Naive B cell (primary cell): ENCODE results near the gene SMC1B. TPM values are rescaled to one million over a fixed set of nuclear protein-coding genes. Genes with fewer than 3 reads are reported as not detected.
A peak's percentile ranks its signal among the peaks of the same experiment; 100 is the strongest.

Source experiments
- ATAC-seq, 2 donors: fragments of 150-1000 bp; cut with Tn5 transposase; 2 replicates each; pipeline ENCODE4 v1.10.0; 2021; ENCODE audit warnings: low read depth in 2 of 2, mild to moderate bottlenecking in 2 of 2, moderate library complexity in 2 of 2
- DNase-seq: peaks from one replicate; pipeline ENCODE4 v3.0.0; 2022
- H3K27ac Mint-ChIP-seq, 6 donors: one replicate each; pipeline ENCODE4 v1.8.0; 2020 to 2022; ENCODE audit warnings: mild to moderate bottlenecking in 6 of 6, mixed read lengths in 6 of 6, moderate library complexity in 5 of 6, inconsistent platforms in 2 of 6
- H3K27me3 Mint-ChIP-seq, 3 donors: one replicate each; pipeline ENCODE4 v1.8.0; 2021 to 2022; ENCODE audit warnings: mixed read lengths in 3 of 3, mild to moderate bottlenecking in 1 of 3
- H3K36me3 Mint-ChIP-seq, 2 donors: one replicate each; pipeline ENCODE4 v1.8.0; 2020 to 2022; ENCODE audit warnings: mixed read lengths in 2 of 2, inconsistent platforms in 1 of 2, mild to moderate bottlenecking in 1 of 2
- H3K4me1 Mint-ChIP-seq, 3 donors: one replicate each; pipeline ENCODE4 v1.8.0; 2020 to 2022; ENCODE audit warnings: mixed read lengths in 3 of 3, inconsistent platforms in 1 of 3, mild to moderate bottlenecking in 1 of 3, moderate library complexity in 1 of 3
- H3K4me3 Mint-ChIP-seq, 8 donors: one replicate each; pipeline ENCODE4 v1.8.0; 2020 to 2022; ENCODE audit warnings: mild to moderate bottlenecking in 8 of 8, mixed read lengths in 8 of 8, moderate library complexity in 8 of 8, inconsistent platforms in 2 of 8
- H3K9me3 Mint-ChIP-seq, 7 donors: one replicate each; pipeline ENCODE4 v1.8.0; 2020 to 2022; ENCODE audit warnings: mixed read lengths in 7 of 7, mild to moderate bottlenecking in 5 of 7, inconsistent platforms in 2 of 7, moderate library complexity in 1 of 7
- polyA plus RNA-seq, 6 donors: library from polyadenylated mRNA; unstranded; fragments of 300-500 nt; fragmentation: Illumina TruSeq; gene quantifications; one replicate each; pipeline ENCODE4 v1.2.3, GENCODE V29; 2021; ENCODE audit warnings: low read depth in 6 of 6

The SMC1B gene
- polyA plus RNA-seq, 6 donors from 2014 or later: not detected

- DNase-seq (no peak), ATAC-seq (no peak)
- H3K27me3 Mint-ChIP-seq: no peaks in the 10 kb centered on the region
- peaks cover 13 to 22% of the 10 kb centered on the region in 2 donors for H3K36me3 Mint-ChIP-seq
- H3K4me1 Mint-ChIP-seq: no peaks in the 10 kb centered on the region
- no peak overlapping the region for H3K4me3 Mint-ChIP-seq
- peak overlapping the region in 2 of 6 donors; percentile 2 to 4 for H3K27ac Mint-ChIP-seq
- H3K9me3 Mint-ChIP-seq: no peaks in the 10 kb centered on the region
These were observed 69.1 kb downstream of the SMC1B start for GRCh38 chr22:45344334-45344733.

- no peaks in the 10 kb centered on the region for H3K27me3 Mint-ChIP-seq
- no peak overlapping the region for H3K4me3 Mint-ChIP-seq
- H3K27ac Mint-ChIP-seq: peak overlapping the region in 2 of 6 donors; percentile 30 to 36
- no peaks in the 10 kb centered on the region for H3K9me3 Mint-ChIP-seq
- no peak for DNase-seq
- no peak for ATAC-seq
- H3K36me3 Mint-ChIP-seq: peaks cover 13 to 22% of the 10 kb centered on the region in 2 donors
- H3K4me1 Mint-ChIP-seq: no peaks in the 10 kb centered on the region
These were observed 70.3 kb downstream of the SMC1B start for GRCh38 chr22:45343143-45343542.

- H3K4me3 Mint-ChIP-seq: no peak overlapping the region
- ATAC-seq (no peak), DNase-seq (no peak)
- H3K27ac Mint-ChIP-seq: peak overlapping the region in 3 of 6 donors; percentile 65 to 80 (median 78)
- no peaks in the 10 kb centered on the region for H3K27me3 Mint-ChIP-seq
- peaks cover 13 to 18% of the 10 kb centered on the region in 2 donors for H3K36me3 Mint-ChIP-seq
- H3K4me1 Mint-ChIP-seq: no peaks in the 10 kb centered on the region
- no peaks in the 10 kb centered on the region for H3K9me3 Mint-ChIP-seq
These were observed 71.9 kb downstream of the SMC1B start for GRCh38 chr22:45341498-45341897.

DNA sequence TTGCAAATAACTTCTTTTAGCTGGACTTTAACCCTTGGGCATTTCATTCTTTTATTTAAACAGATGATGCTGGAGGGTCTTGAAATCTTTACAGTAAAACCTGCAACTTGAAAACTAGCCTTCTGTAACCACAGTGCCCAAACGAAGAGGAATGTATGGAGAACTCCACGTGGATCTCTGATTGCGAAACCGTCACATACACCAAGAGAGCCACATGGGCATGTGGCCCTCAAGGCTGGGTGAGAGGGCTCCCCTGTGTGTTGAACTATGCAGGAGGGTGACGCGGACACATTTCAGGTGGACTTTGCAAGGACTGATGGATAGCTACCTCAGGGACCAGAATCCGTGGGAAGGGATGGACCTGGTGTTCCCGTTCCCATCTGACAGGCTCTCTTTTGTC lies 73.1 kb downstream of the SMC1B start:
- peaks cover 13% of the 10 kb centered on the region in 2 donors for H3K36me3 Mint-ChIP-seq
- no peaks in the 10 kb centered on the region for H3K27me3 Mint-ChIP-seq
- no peak for ATAC-seq
- H3K4me3 Mint-ChIP-seq: no peak overlapping the region
- no peak for DNase-seq
- H3K4me1 Mint-ChIP-seq: no peaks in the 10 kb centered on the region
- no peaks in the 10 kb centered on the region for H3K9me3 Mint-ChIP-seq
- H3K27ac Mint-ChIP-seq: no peak overlapping the region

GRCh38 chr22:45338795-45339194 lies 74.6 kb downstream of the SMC1B start:
- Mint-ChIP-seq H3K27ac (no peak overlapping the region), H3K4me3 (no peak overlapping the region), H3K9me3 (no peaks in the 10 kb centered on the region), H3K36me3 (peaks cover 13 to 20% of the 10 kb centered on the region in 2 donors), H3K4me1 (no peaks in the 10 kb centered on the region), H3K27me3 (no peaks in the 10 kb centered on the region)
- no peak for DNase-seq
- ATAC-seq: no peak

GRCh38 chr22:45337536-45337935 lies 75.9 kb downstream of the SMC1B start:
- Mint-ChIP-seq H3K36me3 (peaks cover 13 to 20% of the 10 kb centered on the region in 2 donors), H3K4me1 (no peaks in the 10 kb centered on the region), H3K9me3 (no peaks in the 10 kb centered on the region), H3K27me3 (no peaks in the 10 kb centered on the region), H3K27ac (peak overlapping the region in 2 of 6 donors; percentile 21 to 64), H3K4me3 (no peak overlapping the region)
- no peak for ATAC-seq
- no peak for DNase-seq

DNA sequence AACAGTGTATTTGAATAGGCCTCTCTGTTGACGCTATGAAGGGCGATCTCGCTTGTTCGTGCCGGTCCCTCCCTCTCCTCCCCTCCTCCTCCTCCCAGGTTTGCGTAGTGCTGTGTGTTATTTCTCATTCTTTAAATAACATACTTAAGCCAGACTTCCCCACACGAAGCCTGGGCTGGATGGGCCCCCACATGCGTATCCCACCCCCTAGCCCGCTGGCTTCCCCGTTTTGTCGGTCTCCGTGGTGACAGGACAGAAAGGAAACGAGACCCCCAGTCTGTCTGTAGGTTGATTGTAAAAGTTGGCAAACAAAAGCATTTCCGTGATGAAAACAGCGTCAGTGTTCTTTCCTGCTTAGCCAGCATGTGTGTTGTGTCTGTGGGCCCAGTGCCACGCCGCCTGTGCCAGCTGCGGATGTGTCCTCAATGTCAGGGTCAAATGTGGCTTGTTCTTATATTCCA lies 76.4 kb downstream of the SMC1B start:
- H3K27me3 Mint-ChIP-seq: no peaks in the 10 kb centered on the region
- H3K4me1 Mint-ChIP-seq: no peaks in the 10 kb centered on the region
- H3K9me3 Mint-ChIP-seq: no peaks in the 10 kb centered on the region
- peaks cover 13 to 20% of the 10 kb centered on the region in 2 donors for H3K36me3 Mint-ChIP-seq
- H3K4me3 Mint-ChIP-seq: no peak overlapping the region
- peak overlapping the region in 4 of 6 donors; percentile 21 to 86 (median 68) for H3K27ac Mint-ChIP-seq
- ATAC-seq: no peak
- no peak for DNase-seq

- no peaks in the 10 kb centered on the region for H3K9me3 Mint-ChIP-seq
- no peak overlapping the region for H3K4me3 Mint-ChIP-seq
- no peak for DNase-seq
- H3K27ac Mint-ChIP-seq: peak overlapping the region in 1 of 6 donors; percentile 9
- H3K36me3 Mint-ChIP-seq: peaks cover 13 to 20% of the 10 kb centered on the region in 2 donors
- no peaks in the 10 kb centered on the region for H3K4me1 Mint-ChIP-seq
- ATAC-seq: no peak
- H3K27me3 Mint-ChIP-seq: no peaks in the 10 kb centered on the region
These were observed 77.4 kb downstream of the SMC1B start for GRCh38 chr22:45335854-45336522.

DNA sequence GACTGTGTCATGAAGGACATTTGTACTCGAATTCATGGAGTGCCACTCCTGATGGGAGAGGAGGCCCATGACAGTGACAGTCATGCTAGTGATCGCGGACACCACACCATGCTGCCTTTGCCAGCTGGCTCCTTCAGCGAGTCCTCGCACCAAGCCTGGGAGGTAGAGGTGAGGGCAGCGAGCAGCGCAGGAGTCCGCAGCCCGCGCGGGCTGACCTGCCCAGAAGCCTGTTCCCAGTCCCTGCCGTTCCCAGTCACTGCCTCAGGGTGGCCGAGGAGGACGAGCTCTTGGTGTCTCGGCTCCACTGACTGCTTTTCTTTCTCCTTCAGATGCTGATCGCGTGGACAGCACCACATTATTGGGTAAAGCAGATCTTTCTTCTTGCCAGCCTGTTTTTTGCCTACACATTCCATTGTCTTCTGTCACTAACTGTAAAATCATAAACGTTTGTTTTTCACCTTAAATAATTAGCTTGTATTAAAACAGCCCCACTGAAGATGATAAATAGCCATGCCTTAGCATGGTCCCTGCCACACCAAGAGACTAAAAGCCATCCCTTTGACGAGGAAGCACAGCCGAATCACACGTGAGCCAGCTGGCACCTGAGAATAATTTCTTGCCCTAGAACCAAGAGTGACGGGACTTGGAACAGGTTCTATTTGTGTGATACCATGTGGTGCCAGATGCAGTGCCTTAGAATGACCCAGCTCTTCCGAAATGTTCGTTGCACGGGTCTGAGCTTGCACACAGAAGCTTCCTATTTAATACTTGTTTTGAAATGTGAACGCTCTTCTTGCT lies 78.2 kb downstream of the SMC1B start:
- H3K27ac Mint-ChIP-seq: peak overlapping the region in 1 of 6 donors; percentile 56

DNA sequence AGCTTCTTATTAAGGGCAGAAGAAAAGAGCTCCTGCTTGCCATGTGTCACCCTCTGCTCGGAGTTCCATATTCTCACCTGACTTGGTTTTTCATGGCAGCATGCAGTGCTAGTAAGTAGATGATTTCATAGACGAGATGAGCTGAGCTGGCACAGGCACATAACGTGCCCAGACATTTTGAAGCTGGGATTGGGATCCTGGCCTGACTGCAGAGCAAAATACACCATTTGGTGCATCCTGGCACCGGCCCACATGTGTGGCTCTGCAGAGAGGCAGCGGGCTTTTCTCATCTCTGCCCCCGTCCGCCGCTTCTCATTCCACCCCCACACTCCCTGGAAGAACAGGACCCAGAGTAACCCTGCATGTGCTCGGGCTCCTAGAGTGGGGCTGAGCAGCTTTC lies 78.9 kb downstream of the SMC1B start:
- peaks cover under 1 to 10% of the 10 kb centered on the region in 2 donors for H3K36me3 Mint-ChIP-seq
- no peak overlapping the region for H3K4me3 Mint-ChIP-seq
- H3K9me3 Mint-ChIP-seq: no peaks in the 10 kb centered on the region
- H3K27ac Mint-ChIP-seq: no peak overlapping the region
- H3K27me3 Mint-ChIP-seq: no peaks in the 10 kb centered on the region
- ATAC-seq (no peak), DNase-seq (no peak)
- no peaks in the 10 kb centered on the region for H3K4me1 Mint-ChIP-seq

More for the DNA sequence above, 78.2 kb downstream of the SMC1B start:
- ATAC-seq (no peak), DNase-seq (no peak)
- Mint-ChIP-seq H3K36me3 (peaks cover 8 to 16% of the 10 kb centered on the region in 2 donors), H3K4me1 (no peaks in the 10 kb centered on the region), H3K4me3 (no peak overlapping the region), H3K27me3 (no peaks in the 10 kb centered on the region), H3K9me3 (no peaks in the 10 kb centered on the region)

DNA sequence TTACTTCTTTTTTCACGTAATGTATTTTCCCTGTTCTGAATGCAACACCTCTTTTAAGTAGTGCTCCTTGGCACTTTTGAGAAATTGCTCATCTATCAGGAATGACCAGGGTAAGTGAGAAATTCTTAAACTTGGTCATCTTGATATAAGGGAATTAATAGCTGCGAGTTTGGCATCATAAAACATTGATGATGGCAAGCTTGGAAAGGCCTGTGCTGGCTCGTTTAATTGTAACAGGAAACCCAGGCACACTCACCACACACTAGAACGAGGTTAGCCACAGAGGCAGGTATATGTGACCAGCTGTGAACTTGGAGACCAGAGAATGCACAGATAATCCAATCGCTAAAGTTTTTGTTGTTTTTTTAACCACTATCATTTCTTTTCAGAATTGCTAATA lies 79.3 kb downstream of the SMC1B start:
- Mint-ChIP-seq H3K9me3 (no peaks in the 10 kb centered on the region), H3K36me3 (peaks cover 0 to 7% of the 10 kb centered on the region in 2 donors), H3K27ac (no peak overlapping the region), H3K4me1 (no peaks in the 10 kb centered on the region), H3K27me3 (no peaks in the 10 kb centered on the region), H3K4me3 (no peak overlapping the region)
- ATAC-seq (no peak), DNase-seq (no peak)

- Mint-ChIP-seq H3K9me3 (no peaks in the 10 kb centered on the region), H3K27ac (no peak overlapping the region), H3K4me1 (peaks cover 0 to 4% (median 0%) of the 10 kb centered on the region in 3 donors), H3K4me3 (no peak overlapping the region), H3K36me3 (peaks cover 6 to 11% of the 10 kb centered on the region in 2 donors), H3K27me3 (no peaks in the 10 kb centered on the region)
- no peak for ATAC-seq
- no peak for DNase-seq
These were observed 81.4 kb downstream of the SMC1B start for GRCh38 chr22:45332001-45332400.

GRCh38 chr22:45331486-45331885 lies 81.9 kb downstream of the SMC1B start:
- Mint-ChIP-seq H3K36me3 (peaks cover 7 to 11% of the 10 kb centered on the region in 2 donors), H3K4me3 (no peak overlapping the region), H3K9me3 (no peaks in the 10 kb centered on the region), H3K27ac (no peak overlapping the region), H3K4me1 (peaks cover 0 to 4% (median 0%) of the 10 kb centered on the region in 3 donors), H3K27me3 (no peaks in the 10 kb centered on the region)
- DNase-seq (no peak), ATAC-seq (no peak)

DNA sequence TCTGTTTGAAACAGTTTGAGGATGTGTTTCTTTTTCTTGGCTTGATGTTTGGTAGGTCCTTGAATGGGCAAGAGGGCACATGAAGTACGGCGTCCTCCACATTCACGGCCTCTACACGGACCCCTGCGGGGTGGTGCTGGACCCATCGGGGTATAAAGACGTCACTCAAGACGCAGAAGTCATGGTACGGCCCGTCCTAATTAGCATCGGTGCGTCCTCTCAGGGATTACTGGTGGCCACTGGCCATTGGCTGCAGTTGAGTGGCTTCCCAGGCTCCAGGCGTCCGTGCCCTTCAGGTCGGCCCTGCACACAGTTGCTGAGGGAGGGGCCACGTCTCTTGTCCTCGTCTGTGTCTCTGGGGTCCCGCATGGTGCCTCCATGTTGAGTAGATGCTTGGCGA lies 82.9 kb downstream of the SMC1B start:
- H3K9me3 Mint-ChIP-seq: no peaks in the 10 kb centered on the region
- peaks cover 11 to 13% of the 10 kb centered on the region in 2 donors for H3K36me3 Mint-ChIP-seq
- H3K27me3 Mint-ChIP-seq: no peaks in the 10 kb centered on the region
- DNase-seq (no peak), ATAC-seq (no peak)
- H3K4me1 Mint-ChIP-seq: peaks cover 0 to 6% (median 0%) of the 10 kb centered on the region in 3 donors
- peak overlapping the region in 1 of 6 donors; percentile 91 for H3K27ac Mint-ChIP-seq
- H3K4me3 Mint-ChIP-seq: no peak overlapping the region
